ENCODE data around the gene PLCB3.

The PLCB3 gene

GRCh38 chr11:64249563-64250414 lies 1.5 kb upstream of the PLCB3 start:
- peaks cover 26% of the 10 kb centered on the region for H3F3A ChIP-seq (ENCODE audit: insufficient read depth)
- peaks cover 23% of the 10 kb centered on the region for H3K79me2 ChIP-seq (ENCODE audit: insufficient read depth, low read length)
- H3K9me2 ChIP-seq (replicated peaks; ENCODE audit: insufficient read depth, low read length): no peaks in the 10 kb centered on the region
- H3K27me3 ChIP-seq (ENCODE audit: low read length): no peaks in the 10 kb centered on the region
- H3K4me2 ChIP-seq (ENCODE audit: low read depth, low read length, poor library complexity, severe bottlenecking): no peak overlapping the region
- H3K9ac ChIP-seq (ENCODE audit: low read length): no peak overlapping the region
- H4K20me1 ChIP-seq (ENCODE audit: low read depth, low read length): no peaks in the 10 kb centered on the region
- H2AFZ ChIP-seq (ENCODE audit: low read depth, low read length, severe bottlenecking): no peak overlapping the region
- no peaks in the 10 kb centered on the region for H3K36me3 ChIP-seq (ENCODE audit: low read length)
- H3K9me3 ChIP-seq (ENCODE audit: insufficient read depth, low read length): no peaks in the 10 kb centered on the region
- no peak overlapping the region for H3K4me3 ChIP-seq (ENCODE audit: insufficient read depth, low read length, poor library complexity, severe bottlenecking)
- H3K27ac ChIP-seq (ENCODE audit: low read depth, low read length): no peak overlapping the region
- TF ChIP-seq CTCF (IDR thresholded peaks at IDR 0.05; ENCODE audit: insufficient read depth, low read length, poor library complexity, severe bottlenecking): no peak
- TF ChIP-seq EZH2phosphoT487 (conservative IDR thresholded peaks at IDR 0.05; ENCODE audit: low read length): no peak

GRCh38 chr11:64250415-64251015 lies 815 bp upstream of the PLCB3 start:
- Histone ChIP-seq H3K4me3 (ENCODE audit: insufficient read depth, low read length, poor library complexity, severe bottlenecking) (peak overlapping the region; percentile 26), H3K9ac (ENCODE audit: low read length) (peak overlapping the region; percentile 84), H3K27ac (ENCODE audit: low read depth, low read length) (no peak overlapping the region), H3K36me3 (ENCODE audit: low read length) (no peaks in the 10 kb centered on the region), H3K27me3 (ENCODE audit: low read length) (no peaks in the 10 kb centered on the region), H4K20me1 (ENCODE audit: low read depth, low read length) (no peaks in the 10 kb centered on the region), H3F3A (ENCODE audit: insufficient read depth) (peaks cover 19% of the 10 kb centered on the region), H3K4me2 (ENCODE audit: low read depth, low read length, poor library complexity, severe bottlenecking) (peak overlapping the region; percentile 97), H3K79me2 (ENCODE audit: insufficient read depth, low read length) (peaks cover 16% of the 10 kb centered on the region), H3K9me3 (ENCODE audit: insufficient read depth, low read length) (no peaks in the 10 kb centered on the region), H2AFZ (ENCODE audit: low read depth, low read length, severe bottlenecking) (no peak overlapping the region), H3K9me2 (replicated peaks; ENCODE audit: insufficient read depth, low read length) (no peaks in the 10 kb centered on the region)
- no peak for TF ChIP-seq CTCF (IDR thresholded peaks at IDR 0.05; ENCODE audit: insufficient read depth, low read length, poor library complexity, severe bottlenecking)
- TF ChIP-seq EZH2phosphoT487 (conservative IDR thresholded peaks at IDR 0.05; ENCODE audit: low read length): no peak

GRCh38 chr11:64251753-64252002 lies 348 bp downstream of the PLCB3 start:
- Histone ChIP-seq H3K27me3 (ENCODE audit: low read length) (no peaks in the 10 kb centered on the region), H3K9me3 (ENCODE audit: insufficient read depth, low read length) (no peaks in the 10 kb centered on the region), H3K4me2 (ENCODE audit: low read depth, low read length, poor library complexity, severe bottlenecking) (peak overlapping the region; percentile 97), H2AFZ (ENCODE audit: low read depth, low read length, severe bottlenecking) (peak overlapping the region; percentile 86), H3K79me2 (ENCODE audit: insufficient read depth, low read length) (peaks cover 9% of the 10 kb centered on the region; the same call in 1 of the 2 replicates), H3K4me3 (ENCODE audit: insufficient read depth, low read length, poor library complexity, severe bottlenecking) (peak overlapping the region; percentile 88), H3K9ac (ENCODE audit: low read length) (peak overlapping the region; percentile 84), H3K27ac (ENCODE audit: low read depth, low read length) (peak overlapping the region; percentile 21; the same call in 1 of the 2 replicates), H3K36me3 (ENCODE audit: low read length) (no peaks in the 10 kb centered on the region), H3K9me2 (replicated peaks; ENCODE audit: insufficient read depth, low read length) (no peaks in the 10 kb centered on the region), H3F3A (ENCODE audit: insufficient read depth) (peaks cover 14% of the 10 kb centered on the region; the same call in 1 of the 2 replicates), H4K20me1 (ENCODE audit: low read depth, low read length) (no peaks in the 10 kb centered on the region)
- TF ChIP-seq CTCF (IDR thresholded peaks at IDR 0.05; ENCODE audit: insufficient read depth, low read length, poor library complexity, severe bottlenecking) (no peak), EZH2phosphoT487 (conservative IDR thresholded peaks at IDR 0.05; ENCODE audit: low read length) (no peak)
